GM12892 (cell line): ENCODE data around the gene DLG2.

Experiments
- POLR2A ChIP-seq: IDR thresholded peaks from 2 replicates; pipeline ENCODE4 v1.6.1; 2011; ENCODE audit warnings: low read depth, low read length, control low read depth
- POLR2AphosphoS5 ChIP-seq: IDR thresholded peaks from 2 replicates; pipeline ENCODE4 v1.6.1; 2011; ENCODE audit warnings: low read depth, low read length, control low read depth

- TF ChIP-seq POLR2A (no peak), POLR2AphosphoS5 (no peak)
Measured at GRCh38 chr11:84339796-84340195, 1287.3 kb downstream of the DLG2 start.
